ENCODE data around the gene UBE3C. TPM values are rescaled to one million over a fixed set of nuclear protein-coding genes. Genes with fewer than 3 reads are reported as not detected.

Gene UBE3C
- total and polyA plus RNA-seq, 11 donors: 11.0 to 57.5 (median 48.1) TPM

DNA sequence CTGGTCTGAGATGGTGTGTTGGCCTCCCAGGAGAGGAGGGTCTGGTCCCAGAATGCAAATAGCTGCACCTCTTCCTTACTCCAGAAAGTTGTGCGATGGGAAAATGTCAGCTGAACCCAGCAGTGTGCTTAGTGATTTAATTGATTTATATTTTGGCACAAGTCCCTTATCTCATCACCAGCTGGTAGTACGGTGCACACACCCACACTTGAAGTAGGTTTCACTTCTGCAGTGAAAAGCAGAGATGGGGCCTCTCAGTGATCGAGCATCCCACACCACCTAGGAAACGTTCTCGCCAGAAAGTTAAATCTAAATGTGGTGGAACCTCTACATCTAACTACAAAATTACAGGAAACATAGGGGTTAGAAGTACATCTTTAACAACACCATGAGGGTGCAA is 80.4 kb downstream of the UBE3C start:
- 83 to 93% (median 86%) methylated on average over 5 of the region's 5 CpGs for WGBS, 4 donors

DNA sequence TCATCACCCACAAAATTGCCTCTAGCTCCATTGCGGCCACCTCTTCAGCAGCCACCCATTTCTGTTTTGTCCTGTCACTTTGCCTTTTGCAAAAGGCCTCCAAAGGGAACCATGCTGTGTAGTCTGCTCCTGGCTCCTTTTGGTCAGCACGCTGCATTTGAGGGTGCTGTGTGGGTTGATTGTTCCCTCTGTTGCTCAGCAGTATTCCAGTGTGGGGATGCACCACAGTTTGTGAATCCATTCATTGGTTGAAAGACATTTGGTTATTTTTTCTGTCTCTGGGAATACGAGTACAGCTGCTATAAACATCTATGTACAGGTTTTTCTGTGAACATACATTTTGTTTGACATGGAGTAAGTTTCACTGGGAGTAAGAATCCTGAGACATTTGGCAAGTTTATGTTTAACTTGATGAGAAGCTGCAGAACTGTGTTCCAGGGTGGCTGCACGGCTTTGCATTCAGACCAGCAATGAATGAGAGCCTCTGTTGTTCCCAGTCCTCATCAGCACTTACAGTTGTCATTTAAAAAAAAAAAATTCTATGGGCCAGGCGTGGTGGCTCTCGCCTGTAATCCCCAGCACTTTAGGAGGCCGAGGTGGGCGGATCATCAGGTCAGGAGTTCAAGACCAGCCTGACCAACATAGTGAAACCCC is 82.3 kb downstream of the UBE3C start:
- ATAC-seq: no peak
- intact Hi-C loops (cut with DNase I): no loop called here
- WGBS, 4 donors: 91 to 97% (median 93%) methylated on average over 8 of the region's 8 CpGs
- H3K9me3 ChIP-seq: no peaks in the 10 kb centered on the region
- no peaks in the 10 kb centered on the region for H3K27me3 ChIP-seq
- H3K4me1 ChIP-seq: no peaks in the 10 kb centered on the region
- no peak for DNase-seq
- H3K27ac ChIP-seq: no peak overlapping the region
- H3K4me3 ChIP-seq: no peak overlapping the region
- peaks cover 0 to 100% (median 92%) of the 10 kb centered on the region in 9 donors for H3K36me3 ChIP-seq
- TF ChIP-seq CTCF (IDR thresholded peaks at IDR 0.05) (no peak), POLR2A (IDR thresholded peaks at IDR 0.05) (no peak)

More for the DNA sequence above, 80.4 kb downstream of the UBE3C start:
- no peak for ATAC-seq
- H3K27me3 ChIP-seq: no peaks in the 10 kb centered on the region
- no peak overlapping the region for H3K27ac ChIP-seq
- intact Hi-C loops (cut with DNase I): no loop called here
- no peak overlapping the region for H3K4me3 ChIP-seq
- DNase-seq: no peak
- TF ChIP-seq POLR2A (IDR thresholded peaks at IDR 0.05) (no peak), CTCF (IDR thresholded peaks at IDR 0.05) (no peak)
- peaks cover 0 to 96% (median 74%) of the 10 kb centered on the region in 9 donors for H3K36me3 ChIP-seq
- H3K9me3 ChIP-seq: no peaks in the 10 kb centered on the region
- no peaks in the 10 kb centered on the region for H3K4me1 ChIP-seq

DNA sequence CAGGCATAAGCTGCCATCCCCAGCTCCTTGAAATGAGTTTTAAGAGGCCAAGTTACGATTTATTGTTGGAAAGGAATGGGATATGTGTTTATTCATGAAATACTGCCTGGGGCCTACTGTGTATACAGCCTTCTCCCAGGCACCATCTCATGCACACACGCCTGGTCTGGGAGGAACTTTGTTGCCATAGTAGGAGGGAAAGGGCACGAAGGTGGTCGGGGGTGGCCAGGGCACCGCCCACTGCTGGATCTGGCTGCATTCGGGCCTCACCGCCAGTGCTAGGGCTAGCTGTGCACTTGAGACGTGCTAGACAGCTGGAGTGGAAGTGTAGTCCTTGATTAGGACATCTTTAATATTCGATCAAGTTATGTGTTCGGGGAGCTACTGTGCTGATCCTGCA is 84.0 kb downstream of the UBE3C start:
- H3K9me3 ChIP-seq: no peaks in the 10 kb centered on the region
- no peak for TF ChIP-seq CTCF (IDR thresholded peaks at IDR 0.05)
- TF ChIP-seq POLR2A (IDR thresholded peaks at IDR 0.05): no peak
- WGBS, 4 donors: 86 to 95% (median 91%) methylated on average over 7 to 10 of the region's 10 CpGs
- H3K27me3 ChIP-seq: no peaks in the 10 kb centered on the region
- peaks cover 0 to 99% (median 85%) of the 10 kb centered on the region in 9 donors for H3K36me3 ChIP-seq
- no peak overlapping the region for H3K4me3 ChIP-seq
- H3K4me1 ChIP-seq: no peaks in the 10 kb centered on the region
- DNase-seq (no peak), ATAC-seq (no peak)
- no peak overlapping the region for H3K27ac ChIP-seq
- intact Hi-C loops (cut with DNase I): no loop called here

GRCh38 chr7:157224627-157225026 is 85.9 kb downstream of the UBE3C start:
- Histone ChIP-seq H3K27ac (no peak overlapping the region), H3K36me3 (peaks cover 0 to 98% (median 83%) of the 10 kb centered on the region in 9 donors), H3K9me3 (no peaks in the 10 kb centered on the region), H3K4me1 (no peaks in the 10 kb centered on the region), H3K27me3 (no peaks in the 10 kb centered on the region), H3K4me3 (no peak overlapping the region)
- DNase-seq: no peak
- no peak for ATAC-seq
- intact Hi-C loops (cut with DNase I): no loop called here
- TF ChIP-seq POLR2A (IDR thresholded peaks at IDR 0.05): no peak
- peak in 1 of 12 donors; percentile 21 for TF ChIP-seq CTCF (IDR thresholded peaks at IDR 0.05)
- 69 to 74% (median 72%) methylated on average over 4 of the region's 4 CpGs for WGBS, 4 donors
